Measurements from ENCODE around the gene MYO1F.

DNA sequence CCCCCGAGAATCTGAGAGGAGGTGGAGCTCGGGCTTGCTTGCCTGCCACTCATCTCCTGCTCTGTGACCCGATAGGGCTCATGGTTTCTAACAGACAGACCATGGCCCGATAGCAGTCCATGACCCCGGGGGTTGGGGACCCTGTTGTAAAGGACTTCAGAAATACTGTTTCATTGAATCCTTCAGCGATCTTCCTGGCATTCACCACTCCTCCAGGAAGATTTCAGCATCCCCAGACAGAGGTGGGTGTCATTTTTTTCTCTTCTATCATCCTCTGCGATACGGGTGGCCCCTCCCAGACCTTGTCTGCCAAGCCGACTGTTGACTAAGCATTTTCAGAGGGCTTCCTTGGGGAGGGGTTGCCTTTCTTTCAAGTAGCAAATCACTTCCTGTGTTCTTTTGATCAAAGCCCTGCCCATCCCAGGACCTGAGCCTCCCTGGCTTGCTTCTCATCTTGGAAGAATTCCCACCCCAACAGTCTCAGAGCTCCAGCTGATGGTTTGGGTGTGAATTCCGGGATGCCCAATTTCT is 1.7 kb downstream of the MYO1F start:
- TF ChIP-seq NCOA2 (CRISPR knock-in tag; IDR thresholded peaks at IDR 0.05) (no peak), SETDB1 (CRISPR knock-in tag; IDR thresholded peaks at IDR 0.05; ENCODE audit: borderline replicate concordance) (no peak), MEIS1 (CRISPR knock-in tag; IDR thresholded peaks at IDR 0.05; ENCODE audit: borderline replicate concordance) (no peak)
- TF ChIP-seq, protein P1, sequence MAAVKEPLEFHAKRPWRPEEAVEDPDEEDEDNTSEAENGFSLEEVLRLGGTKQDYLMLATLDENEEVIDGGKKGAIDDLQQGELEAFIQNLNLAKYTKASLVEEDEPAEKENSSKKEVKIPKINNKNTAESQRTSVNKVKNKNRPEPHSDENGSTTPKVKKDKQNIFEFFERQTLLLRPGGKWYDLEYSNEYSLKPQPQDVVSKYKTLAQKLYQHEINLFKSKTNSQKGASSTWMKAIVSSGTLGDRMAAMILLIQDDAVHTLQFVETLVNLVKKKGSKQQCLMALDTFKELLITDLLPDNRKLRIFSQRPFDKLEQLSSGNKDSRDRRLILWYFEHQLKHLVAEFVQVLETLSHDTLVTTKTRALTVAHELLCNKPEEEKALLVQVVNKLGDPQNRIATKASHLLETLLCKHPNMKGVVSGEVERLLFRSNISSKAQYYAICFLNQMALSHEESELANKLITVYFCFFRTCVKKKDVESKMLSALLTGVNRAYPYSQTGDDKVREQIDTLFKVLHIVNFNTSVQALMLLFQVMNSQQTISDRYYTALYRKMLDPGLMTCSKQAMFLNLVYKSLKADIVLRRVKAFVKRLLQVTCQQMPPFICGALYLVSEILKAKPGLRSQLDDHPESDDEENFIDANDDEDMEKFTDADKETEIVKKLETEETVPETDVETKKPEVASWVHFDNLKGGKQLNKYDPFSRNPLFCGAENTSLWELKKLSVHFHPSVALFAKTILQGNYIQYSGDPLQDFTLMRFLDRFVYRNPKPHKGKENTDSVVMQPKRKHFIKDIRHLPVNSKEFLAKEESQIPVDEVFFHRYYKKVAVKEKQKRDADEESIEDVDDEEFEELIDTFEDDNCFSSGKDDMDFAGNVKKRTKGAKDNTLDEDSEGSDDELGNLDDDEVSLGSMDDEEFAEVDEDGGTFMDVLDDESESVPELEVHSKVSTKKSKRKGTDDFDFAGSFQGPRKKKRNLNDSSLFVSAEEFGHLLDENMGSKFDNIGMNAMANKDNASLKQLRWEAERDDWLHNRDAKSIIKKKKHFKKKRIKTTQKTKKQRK (IDR thresholded peaks at IDR 0.05; ENCODE audit: low read length): no peak
- TF ChIP-seq, protein P2, sequence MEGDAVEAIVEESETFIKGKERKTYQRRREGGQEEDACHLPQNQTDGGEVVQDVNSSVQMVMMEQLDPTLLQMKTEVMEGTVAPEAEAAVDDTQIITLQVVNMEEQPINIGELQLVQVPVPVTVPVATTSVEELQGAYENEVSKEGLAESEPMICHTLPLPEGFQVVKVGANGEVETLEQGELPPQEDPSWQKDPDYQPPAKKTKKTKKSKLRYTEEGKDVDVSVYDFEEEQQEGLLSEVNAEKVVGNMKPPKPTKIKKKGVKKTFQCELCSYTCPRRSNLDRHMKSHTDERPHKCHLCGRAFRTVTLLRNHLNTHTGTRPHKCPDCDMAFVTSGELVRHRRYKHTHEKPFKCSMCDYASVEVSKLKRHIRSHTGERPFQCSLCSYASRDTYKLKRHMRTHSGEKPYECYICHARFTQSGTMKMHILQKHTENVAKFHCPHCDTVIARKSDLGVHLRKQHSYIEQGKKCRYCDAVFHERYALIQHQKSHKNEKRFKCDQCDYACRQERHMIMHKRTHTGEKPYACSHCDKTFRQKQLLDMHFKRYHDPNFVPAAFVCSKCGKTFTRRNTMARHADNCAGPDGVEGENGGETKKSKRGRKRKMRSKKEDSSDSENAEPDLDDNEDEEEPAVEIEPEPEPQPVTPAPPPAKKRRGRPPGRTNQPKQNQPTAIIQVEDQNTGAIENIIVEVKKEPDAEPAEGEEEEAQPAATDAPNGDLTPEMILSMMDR (CRISPR knock-in tag; IDR thresholded peaks at IDR 0.05): no peak
- TF ChIP-seq, protein P3, sequence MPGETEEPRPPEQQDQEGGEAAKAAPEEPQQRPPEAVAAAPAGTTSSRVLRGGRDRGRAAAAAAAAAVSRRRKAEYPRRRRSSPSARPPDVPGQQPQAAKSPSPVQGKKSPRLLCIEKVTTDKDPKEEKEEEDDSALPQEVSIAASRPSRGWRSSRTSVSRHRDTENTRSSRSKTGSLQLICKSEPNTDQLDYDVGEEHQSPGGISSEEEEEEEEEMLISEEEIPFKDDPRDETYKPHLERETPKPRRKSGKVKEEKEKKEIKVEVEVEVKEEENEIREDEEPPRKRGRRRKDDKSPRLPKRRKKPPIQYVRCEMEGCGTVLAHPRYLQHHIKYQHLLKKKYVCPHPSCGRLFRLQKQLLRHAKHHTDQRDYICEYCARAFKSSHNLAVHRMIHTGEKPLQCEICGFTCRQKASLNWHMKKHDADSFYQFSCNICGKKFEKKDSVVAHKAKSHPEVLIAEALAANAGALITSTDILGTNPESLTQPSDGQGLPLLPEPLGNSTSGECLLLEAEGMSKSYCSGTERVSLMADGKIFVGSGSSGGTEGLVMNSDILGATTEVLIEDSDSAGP (CRISPR knock-in tag; IDR thresholded peaks at IDR 0.05; ENCODE audit: borderline replicate concordance): no peak
- TF ChIP-seq, protein P4, sequence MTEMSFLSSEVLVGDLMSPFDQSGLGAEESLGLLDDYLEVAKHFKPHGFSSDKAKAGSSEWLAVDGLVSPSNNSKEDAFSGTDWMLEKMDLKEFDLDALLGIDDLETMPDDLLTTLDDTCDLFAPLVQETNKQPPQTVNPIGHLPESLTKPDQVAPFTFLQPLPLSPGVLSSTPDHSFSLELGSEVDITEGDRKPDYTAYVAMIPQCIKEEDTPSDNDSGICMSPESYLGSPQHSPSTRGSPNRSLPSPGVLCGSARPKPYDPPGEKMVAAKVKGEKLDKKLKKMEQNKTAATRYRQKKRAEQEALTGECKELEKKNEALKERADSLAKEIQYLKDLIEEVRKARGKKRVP (CRISPR knock-in tag; IDR thresholded peaks at IDR 0.05): no peak

All from HepG2 (cell line).